H9 (cell line): Measurements from ENCODE around the gene ZSCAN16. TPM values are rescaled to one million over a fixed set of nuclear protein-coding genes. Genes with fewer than 3 reads are reported as not detected.

Experiments used
- DNase-seq: peaks from one replicate; pipeline ENCODE4 v3.0.0-alpha.2; 2017
- H2AFZ ChIP-seq: one replicate; pipeline ENCODE4 v1.6.1; 2013; ENCODE audit warnings: mild to moderate bottlenecking, low read length, control low read depth, moderate library complexity
- H2AK5ac ChIP-seq: 2 replicates; pipeline ENCODE4 v1.6.1; 2013; ENCODE audit warnings: low read length, control low read depth, mixed read lengths; ENCODE audit not compliant: insufficient read length
- H2BK120ac ChIP-seq: one replicate; pipeline ENCODE4 v1.6.1; 2013; ENCODE audit warnings: low read depth, mild to moderate bottlenecking, low read length, control low read depth, inconsistent platforms; ENCODE audit not compliant: poor library complexity, severe bottlenecking
- H2BK12ac ChIP-seq: 2 replicates; pipeline ENCODE4 v1.6.1; 2013; ENCODE audit warnings: low read length, control low read depth, mixed read lengths, low read depth; ENCODE audit not compliant: insufficient read length
- H2BK15ac ChIP-seq: 2 replicates; pipeline ENCODE4 v1.6.1; 2013; ENCODE audit warnings: low read depth, low read length, control low read depth
- H2BK20ac ChIP-seq: one replicate; pipeline ENCODE4 v1.6.1; 2013; ENCODE audit warnings: low read depth, mild to moderate bottlenecking, low read length, control low read depth, inconsistent platforms; ENCODE audit not compliant: poor library complexity, severe bottlenecking
- H2BK5ac ChIP-seq: 2 replicates; pipeline ENCODE4 v1.6.1; 2013; ENCODE audit warnings: low read length, control low read depth, mixed read lengths; ENCODE audit not compliant: insufficient read length
- H3K14ac ChIP-seq: 2 replicates; pipeline ENCODE4 v1.6.1; 2013; ENCODE audit warnings: low read length, control low read depth; ENCODE audit not compliant: insufficient read depth
- H3K18ac ChIP-seq: 2 replicates; pipeline ENCODE4 v1.6.1; 2013; ENCODE audit warnings: low read depth, mild to moderate bottlenecking, mixed read lengths, low read length, control low read depth; ENCODE audit not compliant: insufficient read length
- H3K23ac ChIP-seq: 2 replicates; pipeline ENCODE4 v1.6.1; 2013; ENCODE audit warnings: low read length, control low read depth, mixed read lengths, low read depth; ENCODE audit not compliant: insufficient read length
- H3K23me2 ChIP-seq: 2 replicates; pipeline ENCODE4 v1.6.1; 2013; ENCODE audit warnings: low read depth, mild to moderate bottlenecking, mixed read lengths, low read length, control low read depth; ENCODE audit not compliant: insufficient read length, poor library complexity, severe bottlenecking
- H3K27ac ChIP-seq: 2 replicates; pipeline ENCODE4 v1.5.1; 2013; ENCODE audit warnings: low read length, control low read depth, mixed read lengths, low read depth; ENCODE audit not compliant: insufficient read length
- H3K27me3 ChIP-seq: 2 replicates; pipeline ENCODE4 v1.6.1; 2013; ENCODE audit warnings: low read length, control low read depth, inconsistent platforms; ENCODE audit not compliant: insufficient read depth
- H3K4ac ChIP-seq: 2 replicates; pipeline ENCODE4 v1.6.1; 2013; ENCODE audit warnings: low read depth, mild to moderate bottlenecking, control low read depth, inconsistent platforms, low read length, moderate library complexity
- H3K4me1 ChIP-seq: 2 replicates; pipeline ENCODE4 v1.6.1; 2013; ENCODE audit warnings: low read length, control low read depth, inconsistent platforms; ENCODE audit not compliant: insufficient read depth
- H3K4me2 ChIP-seq: 2 replicates; pipeline ENCODE4 v1.6.1; 2013; ENCODE audit warnings: low read length, control low read depth, mixed read lengths; ENCODE audit not compliant: insufficient read length, insufficient read depth
- H3K56ac ChIP-seq: 2 replicates; pipeline ENCODE4 v1.6.1; 2013; ENCODE audit warnings: low read depth, mild to moderate bottlenecking, mixed read lengths, low read length, control low read depth; ENCODE audit not compliant: insufficient read length
- H3K79me1 ChIP-seq: 2 replicates; pipeline ENCODE4 v1.6.1; 2013; ENCODE audit warnings: low read depth, mild to moderate bottlenecking, moderate library complexity, low read length, control low read depth, inconsistent platforms; ENCODE audit not compliant: insufficient read depth, poor library complexity, severe bottlenecking
- H3K79me2 ChIP-seq: 2 replicates; pipeline ENCODE4 v1.6.1; 2013; ENCODE audit warnings: low read length, control low read depth, inconsistent platforms; ENCODE audit not compliant: insufficient read depth
- H3K9ac ChIP-seq: 2 replicates; pipeline ENCODE4 v1.6.1; 2013; ENCODE audit warnings: low read length, control low read depth, mixed read lengths; ENCODE audit not compliant: insufficient read length; ENCODE audit errors: extremely low read depth
- H3K9me3 ChIP-seq: one replicate; pipeline ENCODE4 v1.6.1; 2013; ENCODE audit warnings: low read depth, low read length, inconsistent platforms; ENCODE audit not compliant: control insufficient read depth
- H3T11ph ChIP-seq: one replicate; pipeline ENCODE4 v1.6.1; 2013; ENCODE audit warnings: mild to moderate bottlenecking, low read length, control low read depth, inconsistent platforms
- H4K20me1 ChIP-seq: one replicate; pipeline ENCODE4 v1.6.1; 2013; ENCODE audit not compliant: control insufficient read depth, insufficient read length, insufficient read depth
- H4K5ac ChIP-seq: 2 replicates; pipeline ENCODE4 v1.6.1; 2013; ENCODE audit warnings: low read depth, mild to moderate bottlenecking, mixed read lengths, low read length, control low read depth; ENCODE audit not compliant: insufficient read length
- H4K8ac ChIP-seq: replicated peaks from 2 replicates; pipeline ENCODE4 v1.6.1; 2013; ENCODE audit warnings: low read length, control low read depth, mixed read lengths, low read depth; ENCODE audit not compliant: insufficient read length
- H4K91ac ChIP-seq: 2 replicates; pipeline ENCODE4 v1.6.1; 2013; ENCODE audit warnings: low read depth, mild to moderate bottlenecking, moderate library complexity, mixed read lengths, low read length, control low read depth; ENCODE audit not compliant: insufficient read length
- H3K27ac Mint-ChIP-seq, 3 experiments: 2 replicates in 2 of 3; 3 replicates in 1 of 3; pipeline ENCODE4 v1.8.0; 2020 to 2021; ENCODE audit warnings: mixed read lengths in 3 of 3, mild to moderate bottlenecking in 1 of 3, moderate library complexity in 1 of 3
- H3K27me3 Mint-ChIP-seq: 2 replicates; pipeline ENCODE4 v1.8.0; 2021; ENCODE audit warnings: low read depth, mild to moderate bottlenecking, moderate library complexity, mixed read lengths
- H3K36me3 Mint-ChIP-seq, 3 experiments: 2 replicates in 2 of 3; 3 replicates in 1 of 3; pipeline ENCODE4 v1.8.0; 2020 to 2021; ENCODE audit warnings: low read depth in 3 of 3, mixed read lengths in 3 of 3; ENCODE audit not compliant: insufficient read depth in 1 of 3
- H3K4me1 Mint-ChIP-seq, 2 experiments: 2 replicates each; pipeline ENCODE4 v1.8.0; 2020; ENCODE audit warnings: mixed read lengths in 2 of 2
- H3K4me3 Mint-ChIP-seq, 2 experiments: 2 replicates in 1 of 2; 3 replicates in 1 of 2; pipeline ENCODE4 v1.8.0; 2020 to 2021; ENCODE audit warnings: mild to moderate bottlenecking in 2 of 2, mixed read lengths in 2 of 2, moderate library complexity in 1 of 2
- H3K9me3 Mint-ChIP-seq, 2 experiments: 2 replicates in 1 of 2; 3 replicates in 1 of 2; pipeline ENCODE4 v1.8.0; 2020; ENCODE audit warnings: mild to moderate bottlenecking in 2 of 2, mixed read lengths in 2 of 2, moderate library complexity in 1 of 2
- CTCF ChIP-seq: fragments of 200-600 bp; sonication (generic); conservative IDR thresholded peaks from 3 replicates; pipeline ENCODE4 v1.8.0; 2021; ENCODE audit warnings: antibody characterized with exemption, mild to moderate bottlenecking
- WGBS: extraction: QIAGEN DNeasy Blood & Tissue Kit; methylation state at CpG from one replicate; pipeline ENCODE4 v1.1.7; 2013; ENCODE audit warnings: missing lambda C conversion rate, low lambda C conversion rate, mixed read lengths; ENCODE audit not compliant: insufficient read length; ENCODE audit errors: extremely low coverage; 5-methylcytosine and 5-hydroxymethylcytosine counted together
- total RNA-seq: library from RNA; stranded (reverse); gene quantifications from 2 replicates; pipeline ENCODE4 v1.2.1, GENCODE V29; 2021

Gene ZSCAN16
- total RNA-seq, 1 experiment from 2014 or later, result 11.0 TPM

GRCh38 chr6:28080631-28081485 lies 43.6 kb upstream of the ZSCAN16 start:
- Histone ChIP-seq H2BK15ac (no peak overlapping the region), H3K27ac (peak overlapping the region; percentile 39), H4K20me1 (no peaks in the 10 kb centered on the region), H3K79me2 (peaks cover 2% of the 10 kb centered on the region; the same call in 1 of the 2 replicates), H2BK12ac (no peak overlapping the region), H3K18ac (peak overlapping the region; percentile 96), H2BK120ac (no peak overlapping the region), H3K4me1 (no peaks in the 10 kb centered on the region), H3K9ac (peak overlapping the region; percentile 87), H2AFZ (peak overlapping the region; percentile 94), H4K8ac (no peak overlapping the region), H3K27me3 (no peaks in the 10 kb centered on the region), H4K91ac (no peak overlapping the region), H3K79me1 (no peaks in the 10 kb centered on the region), H3K4ac (no peak overlapping the region; the same call in 1 of the 2 replicates), H3T11ph (no peak overlapping the region), H3K23me2 (no peaks in the 10 kb centered on the region), H3K56ac (no peak overlapping the region), H4K5ac (no peak overlapping the region), H3K23ac (no peak overlapping the region), H2AK5ac (no peak overlapping the region), H3K14ac (peak overlapping the region; percentile 95; the same call in 1 of the 2 replicates), H3K4me2 (peak overlapping the region; percentile 90), H3K9me3 (no peaks in the 10 kb centered on the region), H2BK20ac (no peak overlapping the region), H2BK5ac (no peak overlapping the region)
- Mint-ChIP-seq H3K36me3 (peaks cover 25 to 34% (median 31%) of the 10 kb centered on the region in 3 experiments), H3K9me3 (peaks cover 7 to 20% of the 10 kb centered on the region in 2 experiments), H3K4me3 (peak overlapping the region; percentile 99), H3K4me1 (peaks cover 7% of the 10 kb centered on the region in 2 experiments), H3K27me3 (peaks cover 2% of the 10 kb centered on the region), H3K27ac (peak overlapping the region; percentile 98 to 100 (median 98))
- no peak for TF ChIP-seq CTCF
- no CpG with 5 or more reads among the region's 46 CpGs for whole genome bisulfite sequencing
- peak; percentile 94 for DNase-seq
